HG03469 (cell line): ENCODE measurements around the gene ANO4.

Experiments
- ATAC-seq: cut with Tn5 transposase; IDR thresholded peaks from one replicate; pipeline ENCODE4 v1.9.1; 2021; ENCODE audit warnings: mild to moderate bottlenecking, moderate library complexity, moderate number of reproducible peaks; ENCODE audit not compliant: unreplicated experiment

ANO4 gene

GRCh38 chr12:101166866-101167265 lies 372.3 kb downstream of the ANO4 start:
- no peak for ATAC-seq

- ATAC-seq, result no peak
Measured at GRCh38 chr12:101168001-101168400, 373.4 kb downstream of the ANO4 start.

- no peak for ATAC-seq
Measured at GRCh38 chr12:101172316-101172715, 377.7 kb downstream of the ANO4 start.

GRCh38 chr12:101173197-101173749 lies 378.7 kb downstream of the ANO4 start:
- ATAC-seq, result no peak

GRCh38 chr12:101174541-101174940 lies 380.0 kb downstream of the ANO4 start:
- no peak for ATAC-seq
